IMR-90 (cell line): ENCODE results near the gene MRGPRE. TPM values are rescaled to one million over a fixed set of nuclear protein-coding genes. Genes with fewer than 3 reads are reported as not detected.

Experiments
- ATAC-seq: fragments of 200-7000 bp; cut with Tn5 transposase; 2 replicates; pipeline ENCODE4 v1.9.1; 2020; ENCODE audit warnings: low read depth, mild to moderate bottlenecking, moderate library complexity
- BruUV-seq: library from RNA; stranded (reverse); fragments of 400-500 nt; replicated peaks from 2 replicates; lab custom pipeline; 2021; lab: Mats Ljungman, UMichigan
- CTCF ChIA-PET: fragments of 300-600 bp; formaldehyde crosslinking; extraction: SDS; loops from one replicate; lab custom pipeline; 2021; ENCODE audit warnings: antibody characterized with exemption; lab: Yijun Ruan, JAX
- POLR2A ChIA-PET: fragments of 300-600 bp; sonication (Branson Sonifier 250); formaldehyde crosslinking; loops from one replicate; lab custom pipeline; 2022; ENCODE audit warnings: antibody characterized with exemption; ENCODE audit not compliant: unreplicated experiment; lab: Charles Lee
- DNase-seq: peaks from one replicate; pipeline ENCODE4 v3.0.0; 2013
- H2AFZ ChIP-seq: replicated peaks from 2 replicates; pipeline ENCODE3; 2013; ENCODE audit warnings: low read length, mild to moderate bottlenecking; ENCODE audit not compliant: poor library complexity
- H2AK5ac ChIP-seq: 2 replicates; pipeline ENCODE4 v1.6.1; 2013; ENCODE audit warnings: low read depth, low read length, inconsistent platforms
- H2AK9ac ChIP-seq: replicated peaks from 2 replicates; pipeline ENCODE3; 2013; ENCODE audit warnings: mild to moderate bottlenecking, low read depth, low read length, moderate library complexity; ENCODE audit not compliant: poor library complexity
- H2BK120ac ChIP-seq: 2 replicates; pipeline ENCODE4 v1.6.1; 2013; ENCODE audit warnings: low read depth, low read length, inconsistent platforms
- H2BK15ac ChIP-seq: 3 replicates; pipeline ENCODE4 v1.6.1; 2013; ENCODE audit warnings: low read depth, low read length, inconsistent platforms
- H2BK20ac ChIP-seq: 2 replicates; pipeline ENCODE4 v1.6.1; 2013; ENCODE audit warnings: low read depth, mild to moderate bottlenecking, inconsistent platforms, low read length, moderate library complexity
- H2BK5ac ChIP-seq: 2 replicates; pipeline ENCODE4 v1.6.1; 2013; ENCODE audit warnings: mild to moderate bottlenecking, low read depth, low read length, inconsistent platforms; ENCODE audit not compliant: poor library complexity, severe bottlenecking
- H3K14ac ChIP-seq: replicated peaks from 2 replicates; pipeline ENCODE4 v1.6.1; 2013; ENCODE audit warnings: low read depth, low read length, inconsistent platforms
- H3K18ac ChIP-seq: 2 replicates; pipeline ENCODE4 v1.6.1; 2013; ENCODE audit warnings: low read depth, low read length, control low read depth
- H3K23ac ChIP-seq: 2 replicates; pipeline ENCODE4 v1.6.1; 2013; ENCODE audit warnings: low read depth, low read length, inconsistent platforms
- H3K27ac ChIP-seq: 2 replicates; pipeline ENCODE4 v1.5.1; 2013; ENCODE audit warnings: mild to moderate bottlenecking, control low read depth, low read length; ENCODE audit not compliant: insufficient read depth
- H3K27me3 ChIP-seq: 2 replicates; pipeline ENCODE4 v1.6.1; 2013; ENCODE audit warnings: low read length; ENCODE audit not compliant: control insufficient read depth, insufficient read depth
- H3K36me3 ChIP-seq: 2 replicates; pipeline ENCODE4 v1.6.1; 2013; ENCODE audit warnings: low read length, mixed read lengths; ENCODE audit not compliant: control insufficient read depth, insufficient read depth
- H3K4ac ChIP-seq: 2 replicates; pipeline ENCODE4 v1.6.1; 2013; ENCODE audit warnings: low read depth, low read length, inconsistent platforms
- H3K4me1 ChIP-seq: 2 replicates; pipeline ENCODE4 v1.6.1; 2013; ENCODE audit warnings: low read length, mixed read lengths; ENCODE audit not compliant: control insufficient read depth, insufficient read depth
- H3K4me2 ChIP-seq: 2 replicates; pipeline ENCODE4 v1.6.1; 2013; ENCODE audit warnings: low read depth, mild to moderate bottlenecking, control low read depth, low read length, moderate library complexity
- H3K4me3 ChIP-seq: 2 replicates; pipeline ENCODE4 v1.5.1; 2013; ENCODE audit warnings: low read depth, mild to moderate bottlenecking, control low read depth, low read length, moderate library complexity; ENCODE audit not compliant: insufficient read depth
- H3K56ac ChIP-seq: 2 replicates; pipeline ENCODE4 v1.6.1; 2013; ENCODE audit warnings: low read length, inconsistent platforms; ENCODE audit not compliant: insufficient read depth; ENCODE audit errors: extremely low read depth
- H3K79me1 ChIP-seq, 2 experiments: 2 replicates each; pipeline ENCODE4 v1.6.1; 2013; ENCODE audit warnings: low read length in 2 of 2, inconsistent platforms in 1 of 2, low read depth in 1 of 2
- H3K9ac ChIP-seq: 2 replicates; pipeline ENCODE4 v1.6.1; 2013; ENCODE audit warnings: low read depth, low read length, control low read depth
- H3K9me1 ChIP-seq: 2 replicates; pipeline ENCODE4 v1.6.1; 2013; ENCODE audit warnings: low read length, inconsistent platforms; ENCODE audit not compliant: insufficient read depth
- H3K9me3 ChIP-seq: 2 replicates; pipeline ENCODE4 v1.6.1; 2013; ENCODE audit warnings: low read length; ENCODE audit not compliant: control insufficient read depth, insufficient read depth
- H4K20me1 ChIP-seq: 2 replicates; pipeline ENCODE4 v1.6.1; 2013; ENCODE audit warnings: low read length, inconsistent platforms; ENCODE audit not compliant: insufficient read depth
- H4K5ac ChIP-seq: 2 replicates; pipeline ENCODE4 v1.6.1; 2013; ENCODE audit warnings: mild to moderate bottlenecking, low read depth, low read length, control low read depth
- H4K8ac ChIP-seq, 2 experiments: 2 replicates each; pipeline ENCODE4 v1.6.1; 2013; ENCODE audit warnings: low read depth in 2 of 2, low read length in 2 of 2, control low read depth in 1 of 2, inconsistent platforms in 1 of 2
- H4K91ac ChIP-seq: 2 replicates; pipeline ENCODE4 v1.6.1; 2013; ENCODE audit warnings: low read depth, low read length, inconsistent platforms; ENCODE audit not compliant: insufficient read depth
- BHLHE40 ChIP-seq: fragments of 150-350 bp; IDR thresholded peaks from 2 replicates; pipeline ENCODE4 v1.6.1; 2016; ENCODE audit warnings: mild to moderate bottlenecking, low read depth, low read length
- CEBPB ChIP-seq: IDR thresholded peaks from 2 replicates; pipeline ENCODE4 v1.6.1; 2012; ENCODE audit warnings: low read depth, low read length, improper control_type of control experiment
- CHD1 ChIP-seq: IDR thresholded peaks from 2 replicates; pipeline ENCODE4 v1.6.1; 2012; ENCODE audit warnings: low read depth, low read length, improper control_type of control experiment
- ELK1 ChIP-seq: fragments of 150-350 bp; IDR thresholded peaks from 2 replicates; pipeline ENCODE4 v1.6.1; 2016; ENCODE audit warnings: low read depth, mild to moderate bottlenecking, low read length, moderate library complexity, borderline replicate concordance
- FOS ChIP-seq: fragments of 150-350 bp; IDR thresholded peaks from 2 replicates; pipeline ENCODE4 v1.6.1; 2016; ENCODE audit warnings: low read depth, low read length
- MAFK ChIP-seq: IDR thresholded peaks from 2 replicates; pipeline ENCODE4 v1.6.1; 2012; ENCODE audit warnings: low read depth, low read length, improper control_type of control experiment
- MAZ ChIP-seq: IDR thresholded peaks from 2 replicates; pipeline ENCODE4 v1.6.1; 2012; ENCODE audit warnings: low read depth, mild to moderate bottlenecking, low read length, improper control_type of control experiment, moderate library complexity, borderline replicate concordance
- MXI1 ChIP-seq: IDR thresholded peaks from 2 replicates; pipeline ENCODE4 v1.6.1; 2012; ENCODE audit warnings: low read depth, mild to moderate bottlenecking, low read length, moderate library complexity, borderline replicate concordance
- NFE2L2 ChIP-seq: fragments of 150-350 bp; IDR thresholded peaks from 2 replicates; pipeline ENCODE4 v1.6.1; 2016; ENCODE audit warnings: low read depth, mild to moderate bottlenecking, low read length
- POLR2A ChIP-seq: IDR thresholded peaks from 2 replicates; pipeline ENCODE4 v1.6.1; 2012; ENCODE audit warnings: mild to moderate bottlenecking, low read depth, low read length
- RAD21 ChIP-seq: IDR thresholded peaks from 2 replicates; pipeline ENCODE4 v1.6.1; 2012; ENCODE audit warnings: low read length, improper control_type of control experiment
- RCOR1 ChIP-seq: IDR thresholded peaks from 2 replicates; pipeline ENCODE4 v1.6.1; 2012; ENCODE audit warnings: mild to moderate bottlenecking, low read length, improper control_type of control experiment; ENCODE audit not compliant: insufficient replicate concordance
- RFX5 ChIP-seq: IDR thresholded peaks from 2 replicates; pipeline ENCODE4 v1.8.0; 2012; ENCODE audit warnings: low read depth, mild to moderate bottlenecking, low read length, moderate library complexity
- SMC3 ChIP-seq: fragments of 150-350 bp; IDR thresholded peaks from 2 replicates; pipeline ENCODE4 v1.6.1; 2016; ENCODE audit warnings: low read depth, mild to moderate bottlenecking, antibody characterized with exemption, low read length, moderate library complexity
- WGBS, 2 experiments: methylation state at CpG; one replicate each; pipeline versions ENCODE4 v1.1.5 to v1.1.7; 2013; ENCODE audit warnings: missing lambda C conversion rate in 2 of 2; ENCODE audit not compliant: insufficient read length in 1 of 2; ENCODE audit errors: extremely low coverage in 2 of 2; 5-methylcytosine and 5-hydroxymethylcytosine counted together
- dilution Hi-C: fragments of 300-500 bp; cut with HindIII; formaldehyde crosslinking; loops from one replicate; pipeline ENCODE4 v1.14.3; 2018; ENCODE audit warnings: low sequenced_read_pairs; ENCODE audit not compliant: unreplicated experiment
- in situ Hi-C: fragments of 300-500 bp; cut with MboI; formaldehyde crosslinking; loops from 3 replicates; pipeline ENCODE4 v1.14.3; 2019; ENCODE audit warnings: low sequenced_read_pairs, inconsistent platforms, mixed read lengths
- intact Hi-C: fragments of 100-400 bp; cut with micrococcal nuclease; formaldehyde crosslinking; loops from 2 replicates; pipeline ENCODE4 v1.10.0; 2022
- polyA plus RNA-seq, 3 experiments: library from polyadenylated mRNA; depleted of rRNA; stranded (reverse); fragments of >200 nt; gene quantifications; 2 replicates each; pipeline ENCODE4 v1.2.3, GENCODE V29; 2012; ENCODE audit warnings: low replicate concordance in 1 of 3
- total RNA-seq: library from RNA; depleted of rRNA; stranded (reverse); fragments of >200 nt; gene quantifications from 2 replicates; pipeline ENCODE4 v1.2.3, GENCODE V29; 2012
- TF ChIP-seq, protein P1 (sequence below): conservative IDR thresholded peaks from 2 replicates; pipeline ENCODE4 v1.5.1; 2012; ENCODE audit warnings: mild to moderate bottlenecking, low read depth, low read length, improper control_type of control experiment
- TF ChIP-seq, protein P2 (sequence below): fragments of 150-350 bp; IDR thresholded peaks from 2 replicates; pipeline ENCODE4 v1.6.1; 2017; ENCODE audit warnings: mild to moderate bottlenecking, antibody characterized with exemption, low read length, low read depth

MRGPRE gene
- total and polyA plus RNA-seq, 2 of the 4 experiments (the other 2 are of a cell fraction): not detected

DNA sequence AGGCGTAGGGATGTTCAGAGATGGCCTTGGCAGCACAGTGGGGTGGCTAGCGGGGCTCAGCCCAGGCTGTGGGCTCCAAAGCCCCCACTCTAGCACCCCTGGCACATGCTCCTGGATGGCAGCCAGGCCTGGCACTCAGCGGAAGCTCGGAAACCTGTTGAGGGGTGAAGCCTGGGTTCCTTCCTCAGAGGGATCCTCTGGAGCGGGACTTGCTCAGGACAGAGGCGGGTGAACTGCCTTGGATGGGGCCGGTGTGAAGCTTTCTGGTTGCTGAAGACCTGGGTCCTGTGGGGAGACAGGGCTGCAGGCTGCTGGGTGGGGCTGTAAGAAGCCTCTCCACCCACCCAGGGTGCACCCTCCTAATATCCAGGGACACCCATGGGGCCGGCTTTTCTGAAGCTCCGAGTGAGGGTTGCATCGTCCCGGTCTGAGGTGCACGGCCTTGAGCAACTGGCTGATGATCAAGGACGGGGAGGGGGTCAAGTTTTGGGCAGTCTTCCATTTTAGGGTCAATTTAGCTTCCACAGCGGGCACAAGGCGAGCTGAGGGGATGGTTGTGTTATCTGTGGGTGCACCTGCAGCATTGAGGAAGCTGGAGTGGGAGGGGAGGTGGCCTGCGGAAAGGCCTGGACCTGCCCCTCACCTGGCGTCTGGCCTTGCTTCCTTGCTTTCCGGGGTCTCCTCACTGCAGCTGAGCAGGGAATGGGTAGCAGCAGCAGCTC, 5.2 kb downstream of the MRGPRE start:
- dilution Hi-C loops: no loop called here
- H3K14ac ChIP-seq: no peak overlapping the region
- no peak overlapping the region for H2BK15ac ChIP-seq
- no peaks in the 10 kb centered on the region for H3K79me1 ChIP-seq
- no peaks in the 10 kb centered on the region for H3K9me3 ChIP-seq
- no TSS peak for BruUV-seq
- H4K5ac ChIP-seq: no peak overlapping the region
- CTCF ChIA-PET: no interaction called here
- no peak overlapping the region for H3K23ac ChIP-seq
- POLR2A ChIA-PET: interaction anchor here (0.6 kb wide), 1 partner anchor 104 kb away, joined by 3 read pairs; no protein-coding TSS in a partner anchor
- peaks cover 61% of the 10 kb centered on the region for H3K27me3 ChIP-seq
- no peaks in the 10 kb centered on the region for H4K20me1 ChIP-seq
- no peak overlapping the region for H3K4me2 ChIP-seq
- no peak overlapping the region for H3K27ac ChIP-seq
- H3K4me1 ChIP-seq: no peaks in the 10 kb centered on the region
- H2AFZ ChIP-seq: no peak overlapping the region
- H2AK9ac ChIP-seq: no peak overlapping the region
- H2BK120ac ChIP-seq: no peak overlapping the region
- H4K8ac ChIP-seq: no peak overlapping the region
- H3K4ac ChIP-seq: no peak overlapping the region
- in situ Hi-C loops: no loop called here
- no peak overlapping the region for H4K91ac ChIP-seq
- H2AK5ac ChIP-seq: no peak overlapping the region
- 63% methylated on average over 6 of the region's 18 CpGs; no CpG with 5 or more reads in 1 of the 2 experiments for WGBS, 2 experiments
- no peak overlapping the region for H3K4me3 ChIP-seq
- H3K9ac ChIP-seq: no peak overlapping the region
- H3K9me1 ChIP-seq: no peaks in the 10 kb centered on the region
- intact Hi-C loops: no loop called here
- no peak overlapping the region for H3K56ac ChIP-seq
- H2BK20ac ChIP-seq: no peak overlapping the region
- H2BK5ac ChIP-seq: no peak overlapping the region
- TF ChIP-seq RFX5 (no peak), FOS (no peak), RCOR1 (no peak), CEBPB (no peak), RAD21 (no peak), MXI1 (no peak), POLR2A (no peak), CHD1 (no peak), NFE2L2 (no peak), MAZ (no peak), MAFK (no peak), BHLHE40 (no peak), ELK1 (no peak), SMC3 (no peak)
- TF ChIP-seq, protein P1, sequence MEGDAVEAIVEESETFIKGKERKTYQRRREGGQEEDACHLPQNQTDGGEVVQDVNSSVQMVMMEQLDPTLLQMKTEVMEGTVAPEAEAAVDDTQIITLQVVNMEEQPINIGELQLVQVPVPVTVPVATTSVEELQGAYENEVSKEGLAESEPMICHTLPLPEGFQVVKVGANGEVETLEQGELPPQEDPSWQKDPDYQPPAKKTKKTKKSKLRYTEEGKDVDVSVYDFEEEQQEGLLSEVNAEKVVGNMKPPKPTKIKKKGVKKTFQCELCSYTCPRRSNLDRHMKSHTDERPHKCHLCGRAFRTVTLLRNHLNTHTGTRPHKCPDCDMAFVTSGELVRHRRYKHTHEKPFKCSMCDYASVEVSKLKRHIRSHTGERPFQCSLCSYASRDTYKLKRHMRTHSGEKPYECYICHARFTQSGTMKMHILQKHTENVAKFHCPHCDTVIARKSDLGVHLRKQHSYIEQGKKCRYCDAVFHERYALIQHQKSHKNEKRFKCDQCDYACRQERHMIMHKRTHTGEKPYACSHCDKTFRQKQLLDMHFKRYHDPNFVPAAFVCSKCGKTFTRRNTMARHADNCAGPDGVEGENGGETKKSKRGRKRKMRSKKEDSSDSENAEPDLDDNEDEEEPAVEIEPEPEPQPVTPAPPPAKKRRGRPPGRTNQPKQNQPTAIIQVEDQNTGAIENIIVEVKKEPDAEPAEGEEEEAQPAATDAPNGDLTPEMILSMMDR: no peak
- TF ChIP-seq, protein P2, sequence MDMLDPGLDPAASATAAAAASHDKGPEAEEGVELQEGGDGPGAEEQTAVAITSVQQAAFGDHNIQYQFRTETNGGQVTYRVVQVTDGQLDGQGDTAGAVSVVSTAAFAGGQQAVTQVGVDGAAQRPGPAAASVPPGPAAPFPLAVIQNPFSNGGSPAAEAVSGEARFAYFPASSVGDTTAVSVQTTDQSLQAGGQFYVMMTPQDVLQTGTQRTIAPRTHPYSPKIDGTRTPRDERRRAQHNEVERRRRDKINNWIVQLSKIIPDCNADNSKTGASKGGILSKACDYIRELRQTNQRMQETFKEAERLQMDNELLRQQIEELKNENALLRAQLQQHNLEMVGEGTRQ: no peak
- H3K36me3 ChIP-seq: no peaks in the 10 kb centered on the region
- no peak overlapping the region for H3K18ac ChIP-seq
- DNase-seq (no peak), ATAC-seq (no peak)
